MCF 10A (cell line): Measurements from ENCODE around the gene RERG. TPM values are rescaled to one million over a fixed set of nuclear protein-coding genes. Genes with fewer than 3 reads are reported as not detected.

ENCODE experiments used
- BruUV-seq: library from RNA; stranded (reverse); fragments of 400-500 nt; replicated peaks from 2 replicates; lab custom pipeline; 2021; lab: Mats Ljungman, UMichigan
- CTCF ChIA-PET: fragments of 300-600 bp; sonication (Branson Sonifier 250); formaldehyde crosslinking; extraction: SDS; loops from one replicate; lab custom pipeline; 2021; ENCODE audit warnings: antibody characterized with exemption, inconsistent platforms; lab: Yijun Ruan, JAX
- POLR2A ChIA-PET: fragments of 300-600, 350-650 bp; sonication (Branson Sonifier 250); formaldehyde crosslinking; extraction: SDS; loops from one replicate; lab custom pipeline; 2020; ENCODE audit warnings: antibody characterized with exemption, inconsistent platforms; lab: Yijun Ruan, JAX
- DNase-seq: peaks from one replicate; pipeline ENCODE4 v3.0.0-alpha.2; 2018; ENCODE audit not compliant: unreplicated experiment
- H3K27ac Mint-ChIP-seq: one replicate; pipeline ENCODE4 v1.8.0; 2022; ENCODE audit warnings: mild to moderate bottlenecking, low read depth, mixed read lengths; ENCODE audit not compliant: unreplicated experiment
- H3K27me3 Mint-ChIP-seq: one replicate; pipeline ENCODE4 v1.8.0; 2022; ENCODE audit warnings: mixed read lengths; ENCODE audit not compliant: insufficient read depth, unreplicated experiment
- H3K36me3 Mint-ChIP-seq: one replicate; pipeline ENCODE4 v1.8.0; 2022; ENCODE audit warnings: mild to moderate bottlenecking, moderate library complexity, mixed read lengths; ENCODE audit not compliant: insufficient read depth, unreplicated experiment
- H3K4me1 Mint-ChIP-seq: one replicate; pipeline ENCODE4 v1.8.0; 2022; ENCODE audit warnings: mixed read lengths; ENCODE audit not compliant: insufficient read depth, unreplicated experiment
- H3K4me3 Mint-ChIP-seq: one replicate; pipeline ENCODE4 v1.8.0; 2022; ENCODE audit warnings: mild to moderate bottlenecking, moderate library complexity, mixed read lengths; ENCODE audit not compliant: unreplicated experiment
- H3K9me3 Mint-ChIP-seq: one replicate; pipeline ENCODE4 v1.8.0; 2022; ENCODE audit warnings: mixed read lengths; ENCODE audit not compliant: unreplicated experiment
- intact Hi-C: fragments of 100-400 bp; cut with micrococcal nuclease; formaldehyde crosslinking; loops from 2 replicates; pipeline ENCODE4 v1.14.1; 2022
- total RNA-seq: library from RNA; stranded (reverse); gene quantifications from 2 replicates; pipeline ENCODE4 v1.2.3, GENCODE V29; 2022
- TF ChIP-seq, protein P1 (sequence below): fragments of 200-600 bp; IDR thresholded peaks from one replicate; pipeline ENCODE4 v1.8.0; 2022; ENCODE audit warnings: antibody characterized with exemption, mild to moderate bottlenecking; ENCODE audit not compliant: unreplicated experiment

RERG gene
- total RNA-seq, 1 experiment from 2014 or later: 16.5 TPM

DNA sequence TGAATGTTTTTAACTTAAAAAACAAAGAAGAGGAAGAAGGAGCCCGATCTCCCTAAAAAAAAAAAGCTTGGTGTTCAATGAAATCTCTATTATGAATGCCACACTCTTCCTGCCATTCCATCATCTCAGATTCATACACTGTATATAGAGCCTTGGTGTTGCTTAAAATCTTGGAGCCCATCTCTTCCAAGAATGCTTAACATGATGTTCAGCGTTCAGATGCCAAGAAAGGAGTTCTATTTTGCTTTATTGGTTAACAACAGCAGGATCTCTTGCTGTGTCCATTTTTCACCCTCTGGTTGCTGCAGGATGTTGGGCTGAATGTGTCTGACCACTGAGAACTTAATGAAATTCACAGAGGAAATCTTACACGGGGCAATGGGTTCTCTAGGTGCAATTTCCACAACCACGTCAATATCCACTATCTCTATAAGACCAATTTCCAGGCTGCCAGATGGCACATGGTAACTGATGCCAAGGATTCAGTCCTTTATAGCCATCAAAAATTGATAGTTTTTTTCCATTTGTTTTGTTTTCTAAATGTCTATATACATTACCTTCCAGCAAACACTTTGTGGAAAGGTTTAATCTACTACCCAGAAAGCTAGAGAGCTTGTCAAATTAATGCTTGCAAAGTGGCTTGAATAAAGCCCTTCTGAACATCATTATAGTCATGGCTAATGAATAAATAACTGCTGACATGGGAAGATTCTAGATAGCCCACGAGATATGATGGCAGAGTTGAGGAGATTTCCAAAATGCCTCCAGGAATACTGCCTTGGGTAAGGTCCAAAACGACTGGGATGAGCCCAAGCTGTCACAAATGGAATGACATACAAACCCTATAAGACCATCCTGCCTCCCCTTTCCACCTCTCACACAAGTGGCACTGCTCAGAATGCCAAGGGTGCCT, 26.5 kb downstream of the RERG start:
- TF ChIP-seq, protein P1, sequence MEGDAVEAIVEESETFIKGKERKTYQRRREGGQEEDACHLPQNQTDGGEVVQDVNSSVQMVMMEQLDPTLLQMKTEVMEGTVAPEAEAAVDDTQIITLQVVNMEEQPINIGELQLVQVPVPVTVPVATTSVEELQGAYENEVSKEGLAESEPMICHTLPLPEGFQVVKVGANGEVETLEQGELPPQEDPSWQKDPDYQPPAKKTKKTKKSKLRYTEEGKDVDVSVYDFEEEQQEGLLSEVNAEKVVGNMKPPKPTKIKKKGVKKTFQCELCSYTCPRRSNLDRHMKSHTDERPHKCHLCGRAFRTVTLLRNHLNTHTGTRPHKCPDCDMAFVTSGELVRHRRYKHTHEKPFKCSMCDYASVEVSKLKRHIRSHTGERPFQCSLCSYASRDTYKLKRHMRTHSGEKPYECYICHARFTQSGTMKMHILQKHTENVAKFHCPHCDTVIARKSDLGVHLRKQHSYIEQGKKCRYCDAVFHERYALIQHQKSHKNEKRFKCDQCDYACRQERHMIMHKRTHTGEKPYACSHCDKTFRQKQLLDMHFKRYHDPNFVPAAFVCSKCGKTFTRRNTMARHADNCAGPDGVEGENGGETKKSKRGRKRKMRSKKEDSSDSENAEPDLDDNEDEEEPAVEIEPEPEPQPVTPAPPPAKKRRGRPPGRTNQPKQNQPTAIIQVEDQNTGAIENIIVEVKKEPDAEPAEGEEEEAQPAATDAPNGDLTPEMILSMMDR: no peak
- BruUV-seq: no TSS peak
- peak overlapping the region; percentile 84 for H3K27ac Mint-ChIP-seq
- H3K27me3 Mint-ChIP-seq: no peaks in the 10 kb centered on the region
- ChIA-PET CTCF (interaction anchor here (0.6 to 2.5 kb wide), 4 partner anchors 32 to 79 kb away, joined by 3 to 9 read pairs (median 6); no protein-coding TSS in a partner anchor), POLR2A (interaction anchor here (0.6 to 3.0 kb wide), 8 partner anchors 10 to 375 kb away, joined by 3 to 15 read pairs (median 4); no protein-coding TSS in a partner anchor)
- peak overlapping the region; percentile 22 for H3K4me3 Mint-ChIP-seq
- intact Hi-C loops: no loop called here
- H3K9me3 Mint-ChIP-seq: no peaks in the 10 kb centered on the region
- peaks cover 12% of the 10 kb centered on the region for H3K36me3 Mint-ChIP-seq
- peaks cover 42% of the 10 kb centered on the region for H3K4me1 Mint-ChIP-seq
- DNase-seq: no peak

DNA sequence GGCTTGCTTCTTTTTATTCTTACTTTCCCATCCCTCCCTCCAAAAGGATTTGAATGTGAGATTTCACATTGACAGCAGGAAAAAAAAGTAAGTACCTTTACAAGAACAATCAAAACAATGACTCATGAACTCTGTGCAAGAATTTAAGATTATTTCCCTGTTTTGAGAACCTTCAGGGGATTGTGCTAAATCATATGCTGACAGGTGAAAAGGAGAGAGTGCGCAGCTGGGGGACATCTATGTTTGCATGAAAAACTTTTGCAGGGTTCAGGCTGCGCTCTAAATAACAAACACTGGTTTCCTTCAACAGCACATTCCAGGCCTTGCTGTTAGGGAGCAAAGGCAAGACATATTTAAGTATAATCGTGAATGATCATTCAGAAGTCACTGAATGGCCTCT, 27.3 kb downstream of the RERG start:
- TF ChIP-seq, protein P1: no peak

DNA sequence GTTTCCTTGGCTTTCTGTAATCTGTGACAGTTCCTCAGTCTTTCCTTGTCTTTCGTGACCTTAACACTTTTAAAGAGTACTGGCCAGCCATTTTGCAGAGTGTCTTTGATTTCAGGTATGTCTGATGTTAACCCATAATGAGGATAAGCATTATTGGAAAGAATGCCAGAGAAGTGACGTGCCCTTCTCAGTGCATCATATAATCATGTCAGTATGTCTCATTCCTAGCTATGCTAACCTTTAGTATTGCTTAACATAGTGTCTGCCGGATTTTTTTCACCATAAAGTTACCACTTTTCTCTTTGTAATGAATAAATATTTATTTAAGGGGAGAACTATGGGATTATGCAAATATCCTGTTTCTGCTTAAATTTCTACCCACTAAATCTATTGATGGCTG, 28.5 kb downstream of the RERG start:
- POLR2A ChIA-PET: interaction anchor here (0.6 to 1.9 kb wide), 5 partner anchors 9 to 596 kb away, joined by 3 to 9 read pairs (median 3); partner anchors contain the start of genes EPS8 and RERG
- CTCF ChIA-PET: interaction anchor here (1.9 kb wide), 1 partner anchor 38 kb away, joined by 3 read pairs; no protein-coding TSS in a partner anchor
- peak; percentile 58 for DNase-seq
- Mint-ChIP-seq H3K4me3 (no peak overlapping the region), H3K36me3 (peaks cover 7% of the 10 kb centered on the region), H3K27me3 (no peaks in the 10 kb centered on the region), H3K4me1 (peaks cover 37% of the 10 kb centered on the region), H3K9me3 (no peaks in the 10 kb centered on the region), H3K27ac (peak overlapping the region; percentile 84)
- TF ChIP-seq, protein P1: no peak
- no TSS peak for BruUV-seq
- intact Hi-C loops: no loop called here

More for the DNA sequence above, 27.3 kb downstream of the RERG start:
- intact Hi-C loops: no loop called here
- DNase-seq: peak; percentile 74
- no peaks in the 10 kb centered on the region for H3K9me3 Mint-ChIP-seq
- CTCF ChIA-PET: interaction anchor here (0.7 to 1.5 kb wide), 4 partner anchors 13 to 41 kb away, joined by 3 to 9 read pairs (median 4); partner anchors contain the start of gene RERG
- H3K4me1 Mint-ChIP-seq: peaks cover 37% of the 10 kb centered on the region
- H3K27me3 Mint-ChIP-seq: no peaks in the 10 kb centered on the region
- H3K4me3 Mint-ChIP-seq: peak overlapping the region; percentile 22
- peaks cover 12% of the 10 kb centered on the region for H3K36me3 Mint-ChIP-seq
- POLR2A ChIA-PET: interaction anchor here (0.6 to 1.9 kb wide), 6 partner anchors 15 to 604 kb away, joined by 3 to 9 read pairs (median 3); no protein-coding TSS in a partner anchor
- peak overlapping the region; percentile 84 for H3K27ac Mint-ChIP-seq
- BruUV-seq: no TSS peak

DNA sequence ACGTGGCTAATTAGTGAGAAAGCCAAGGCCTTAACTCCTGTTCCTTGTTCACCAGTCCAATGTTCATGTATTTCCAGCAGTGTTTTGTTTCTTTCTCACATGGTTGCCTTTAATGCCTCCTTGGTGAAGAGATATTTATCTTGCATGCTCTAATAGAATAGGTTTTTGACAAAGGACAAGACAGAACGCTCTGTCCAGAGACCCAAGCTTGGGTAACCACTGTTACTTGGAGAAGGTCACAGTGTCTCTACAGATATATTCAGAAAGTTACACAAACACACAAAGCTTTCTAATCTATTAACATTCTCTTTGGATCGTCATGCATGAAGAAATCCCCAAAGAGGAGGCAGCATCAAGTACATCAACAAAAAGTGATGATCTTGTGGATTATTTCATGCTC, 33.1 kb downstream of the RERG start:
- Mint-ChIP-seq H3K4me3 (no peak overlapping the region), H3K4me1 (peaks cover 18% of the 10 kb centered on the region), H3K27ac (no peak overlapping the region), H3K9me3 (no peaks in the 10 kb centered on the region), H3K27me3 (no peaks in the 10 kb centered on the region), H3K36me3 (no peaks in the 10 kb centered on the region)
- TF ChIP-seq, protein P1: no peak
- no TSS peak for BruUV-seq
- POLR2A ChIA-PET: no interaction called here
- CTCF ChIA-PET: interaction anchor here (0.5 to 2.4 kb wide), 7 partner anchors 26 to 345 kb away, joined by 3 to 10 read pairs (median 4); partner anchors contain the start of gene RERG
- intact Hi-C loops: no loop called here
- DNase-seq: no peak
